Measurements from ENCODE around the gene EFCAB12.

Gene EFCAB12

DNA sequence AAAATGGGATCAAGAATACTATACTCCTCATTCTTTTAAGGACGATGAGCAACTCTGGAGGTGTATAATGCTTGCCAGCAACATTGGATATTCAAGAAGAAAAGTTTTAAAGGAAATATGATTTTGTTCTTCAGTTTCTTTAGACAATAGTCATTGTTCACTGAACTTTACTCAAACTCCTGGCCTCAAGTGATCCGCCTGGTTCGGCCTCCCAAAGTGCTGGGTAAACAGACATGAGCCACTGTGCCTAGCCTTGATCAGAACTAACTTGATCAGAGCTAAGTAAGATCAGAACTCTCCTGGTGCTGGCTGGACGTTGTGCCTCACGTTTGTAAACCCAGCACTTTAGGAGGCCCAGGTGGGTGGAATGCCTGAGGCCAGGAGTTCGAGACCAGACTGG, 12.6 kb downstream of the EFCAB12 start:
- TF ChIP-seq POLR2AphosphoS5 (IDR thresholded peaks at IDR 0.05; ENCODE audit: low read depth, low read length), result no peak
- TF ChIP-seq, protein P1, sequence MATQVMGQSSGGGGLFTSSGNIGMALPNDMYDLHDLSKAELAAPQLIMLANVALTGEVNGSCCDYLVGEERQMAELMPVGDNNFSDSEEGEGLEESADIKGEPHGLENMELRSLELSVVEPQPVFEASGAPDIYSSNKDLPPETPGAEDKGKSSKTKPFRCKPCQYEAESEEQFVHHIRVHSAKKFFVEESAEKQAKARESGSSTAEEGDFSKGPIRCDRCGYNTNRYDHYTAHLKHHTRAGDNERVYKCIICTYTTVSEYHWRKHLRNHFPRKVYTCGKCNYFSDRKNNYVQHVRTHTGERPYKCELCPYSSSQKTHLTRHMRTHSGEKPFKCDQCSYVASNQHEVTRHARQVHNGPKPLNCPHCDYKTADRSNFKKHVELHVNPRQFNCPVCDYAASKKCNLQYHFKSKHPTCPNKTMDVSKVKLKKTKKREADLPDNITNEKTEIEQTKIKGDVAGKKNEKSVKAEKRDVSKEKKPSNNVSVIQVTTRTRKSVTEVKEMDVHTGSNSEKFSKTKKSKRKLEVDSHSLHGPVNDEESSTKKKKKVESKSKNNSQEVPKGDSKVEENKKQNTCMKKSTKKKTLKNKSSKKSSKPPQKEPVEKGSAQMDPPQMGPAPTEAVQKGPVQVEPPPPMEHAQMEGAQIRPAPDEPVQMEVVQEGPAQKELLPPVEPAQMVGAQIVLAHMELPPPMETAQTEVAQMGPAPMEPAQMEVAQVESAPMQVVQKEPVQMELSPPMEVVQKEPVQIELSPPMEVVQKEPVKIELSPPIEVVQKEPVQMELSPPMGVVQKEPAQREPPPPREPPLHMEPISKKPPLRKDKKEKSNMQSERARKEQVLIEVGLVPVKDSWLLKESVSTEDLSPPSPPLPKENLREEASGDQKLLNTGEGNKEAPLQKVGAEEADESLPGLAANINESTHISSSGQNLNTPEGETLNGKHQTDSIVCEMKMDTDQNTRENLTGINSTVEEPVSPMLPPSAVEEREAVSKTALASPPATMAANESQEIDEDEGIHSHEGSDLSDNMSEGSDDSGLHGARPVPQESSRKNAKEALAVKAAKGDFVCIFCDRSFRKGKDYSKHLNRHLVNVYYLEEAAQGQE (IDR thresholded peaks at IDR 0.05; ENCODE audit: insufficient read depth in 1 of 2, low read depth in 2 of 2, low read length in 2 of 2), result no peak
- no peak for TF ChIP-seq TAF1 (IDR thresholded peaks at IDR 0.05; ENCODE audit: borderline replicate concordance, insufficient read depth, low read length)
- no peak for TF ChIP-seq SIN3A (IDR thresholded peaks at IDR 0.05; ENCODE audit: borderline replicate concordance, insufficient read depth, low read length)
- no peak for TF ChIP-seq FOXP2 (optimal IDR thresholded peaks at IDR 0.05; ENCODE audit: borderline replicate concordance, extremely low read depth, extremely low read length, insufficient read depth)

- TF ChIP-seq SIN3A (IDR thresholded peaks at IDR 0.05; ENCODE audit: borderline replicate concordance, insufficient read depth, low read length), result no peak
- TF ChIP-seq POLR2AphosphoS5 (IDR thresholded peaks at IDR 0.05; ENCODE audit: low read depth, low read length), result no peak
- TF ChIP-seq FOXP2 (optimal IDR thresholded peaks at IDR 0.05; ENCODE audit: borderline replicate concordance, extremely low read depth, extremely low read length, insufficient read depth), result no peak
- TF ChIP-seq, protein P1 (IDR thresholded peaks at IDR 0.05; ENCODE audit: insufficient read depth in 1 of 2, low read depth in 2 of 2, low read length in 2 of 2), result no peak
These were observed 13.1 kb downstream of the EFCAB12 start for GRCh38 chr3:129415378-129415777.

GRCh38 chr3:129413687-129414506, 14.5 kb downstream of the EFCAB12 start:
- TF ChIP-seq, protein P1 (IDR thresholded peaks at IDR 0.05; ENCODE audit: insufficient read depth in 1 of 2, low read depth in 2 of 2, low read length in 2 of 2), result no peak
- TF ChIP-seq FOXP2 (optimal IDR thresholded peaks at IDR 0.05; ENCODE audit: borderline replicate concordance, extremely low read depth, extremely low read length, insufficient read depth) (no peak), SIN3A (IDR thresholded peaks at IDR 0.05; ENCODE audit: borderline replicate concordance, insufficient read depth, low read length) (no peak), TAF1 (IDR thresholded peaks at IDR 0.05; ENCODE audit: borderline replicate concordance, insufficient read depth, low read length) (no peak), POLR2AphosphoS5 (IDR thresholded peaks at IDR 0.05; ENCODE audit: low read depth, low read length) (no peak)

DNA sequence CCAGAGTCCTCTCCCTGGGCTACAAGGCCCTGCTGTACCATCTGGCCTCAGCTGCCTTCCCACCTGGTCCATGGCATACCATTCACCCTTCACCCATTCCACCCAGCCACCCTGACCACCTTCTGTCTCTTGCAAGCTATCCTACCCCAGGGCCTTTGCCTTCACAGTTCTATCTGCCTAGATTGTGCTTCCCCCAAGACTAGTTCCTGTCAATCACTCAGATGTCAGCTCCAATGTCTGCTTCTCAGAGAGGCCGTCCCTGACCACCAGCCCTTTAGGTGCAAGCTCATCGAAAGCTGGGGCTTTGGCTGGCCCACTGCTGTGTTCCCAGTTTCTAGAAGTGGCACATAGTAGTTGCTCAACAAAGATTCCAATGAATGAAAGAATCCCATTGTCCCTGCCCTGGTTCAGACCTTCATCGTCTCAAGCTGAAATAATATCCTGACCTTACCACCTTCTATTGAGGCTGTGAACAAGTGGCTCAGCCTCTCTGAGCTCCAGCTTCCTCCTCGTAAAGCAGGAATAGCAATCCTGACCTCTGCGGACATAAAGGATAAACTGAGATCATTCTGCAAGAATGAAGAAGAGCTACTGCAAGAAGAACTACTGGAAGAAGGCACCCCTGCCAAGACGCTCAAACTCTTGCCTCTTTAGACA, 15.8 kb downstream of the EFCAB12 start:
- TF ChIP-seq FOXP2 (optimal IDR thresholded peaks at IDR 0.05; ENCODE audit: borderline replicate concordance, extremely low read depth, extremely low read length, insufficient read depth) (no peak), POLR2AphosphoS5 (IDR thresholded peaks at IDR 0.05; ENCODE audit: low read depth, low read length) (no peak), TAF1 (IDR thresholded peaks at IDR 0.05; ENCODE audit: borderline replicate concordance, insufficient read depth, low read length) (no peak), SIN3A (IDR thresholded peaks at IDR 0.05; ENCODE audit: borderline replicate concordance, insufficient read depth, low read length) (no peak)
- TF ChIP-seq, protein P1 (IDR thresholded peaks at IDR 0.05; ENCODE audit: insufficient read depth in 1 of 2, low read depth in 2 of 2, low read length in 2 of 2), result no peak
